Glomerular visceral epithelial cell (primary cell): ENCODE data around the gene SMCHD1.
A peak's percentile ranks its signal among the peaks of the same experiment; 100 is the strongest.
"Not testable (repeated sequence)": the region's sequence is repeated elsewhere in the genome, so short reads cannot be mapped to it uniquely, and the experiment has no call there.

Experiments
- DNase-seq: peaks from one replicate; pipeline ENCODE4 v3.0.0-alpha.2; 2016; ENCODE audit errors: extremely low spot score

Gene SMCHD1

GRCh38 chr18:2814928-2815327 lies 159.4 kb downstream of the SMCHD1 start:
- DNase-seq, result no peak

- no peak for DNase-seq
These were observed 162.8 kb downstream of the SMCHD1 start for GRCh38 chr18:2818281-2818680.

- no peak for DNase-seq
These were observed 166.2 kb downstream of the SMCHD1 start for GRCh38 chr18:2821695-2822094.

- DNase-seq, result no peak
These were observed 166.8 kb downstream of the SMCHD1 start for GRCh38 chr18:2822213-2822921.

- DNase-seq, result no peak
These were observed 167.7 kb downstream of the SMCHD1 start for GRCh38 chr18:2823202-2823601.

GRCh38 chr18:2823966-2824365 lies 168.4 kb downstream of the SMCHD1 start:
- DNase-seq, result no peak

- DNase-seq, result no peak
These were observed 169.3 kb downstream of the SMCHD1 start for GRCh38 chr18:2824865-2825264.

GRCh38 chr18:2825613-2826175 lies 170.2 kb downstream of the SMCHD1 start:
- no peak for DNase-seq

GRCh38 chr18:2826581-2826980 lies 171.1 kb downstream of the SMCHD1 start:
- no peak for DNase-seq

- DNase-seq, result no peak
These were observed 171.5 kb downstream of the SMCHD1 start for GRCh38 chr18:2827061-2827460.

- DNase-seq, result not testable (repeated sequence)
These were observed 180.6 kb downstream of the SMCHD1 start for GRCh38 chr18:2836118-2836517.

GRCh38 chr18:2837290-2837689 lies 181.8 kb downstream of the SMCHD1 start:
- DNase-seq, result not testable (repeated sequence)

GRCh38 chr18:2839202-2839601 lies 183.7 kb downstream of the SMCHD1 start:
- no peak for DNase-seq

- DNase-seq, result no peak
These were observed 185.0 kb downstream of the SMCHD1 start for GRCh38 chr18:2840521-2840920.

GRCh38 chr18:2843146-2843545 lies 187.6 kb downstream of the SMCHD1 start:
- DNase-seq, result no peak

GRCh38 chr18:2845172-2845571 lies 189.6 kb downstream of the SMCHD1 start:
- no peak for DNase-seq

- DNase-seq, result peak; percentile 12
These were observed 191.2 kb downstream of the SMCHD1 start, which contains the start of gene EMILIN2 for GRCh38 chr18:2846636-2847316. EMILIN2 (plus strand) TSS chr18:2847006; CDS start chr18:2847189, 183 bp downstream.

GRCh38 chr18:2847317-2848246 lies 192.1 kb downstream of the SMCHD1 start:
- DNase-seq, result no peak

GRCh38 chr18:2848247-2849246 lies 193.0 kb downstream of the SMCHD1 start:
- no peak for DNase-seq

- DNase-seq, result no peak
These were observed 195.3 kb downstream of the SMCHD1 start for GRCh38 chr18:2850816-2851215.

GRCh38 chr18:2851771-2852170 lies 196.2 kb downstream of the SMCHD1 start:
- no peak for DNase-seq
